Lung (tissue), 12 donors: ENCODE results near the gene SYNE1. TPM values are rescaled to one million over a fixed set of nuclear protein-coding genes. Genes with fewer than 3 reads are reported as not detected.

Experiments used
- ATAC-seq: fragments of 200-7000 bp; cut with Tn5 transposase; one replicate; pipeline ENCODE4 v1.9.1; 2020; ENCODE audit warnings: moderate number of reproducible peaks; ENCODE audit not compliant: insufficient read depth, low FRiP score
- DNase-seq, 3 donors: peaks; one replicate each; pipeline ENCODE4 v3.0.0-alpha.2; 2013 to 2017
- H3K27ac ChIP-seq, 2 donors: one replicate each; pipeline ENCODE4 v1.5.1; 2013; ENCODE audit warnings: mild to moderate bottlenecking in 2 of 2, moderate library complexity in 2 of 2, control low read depth in 1 of 2, inconsistent platforms in 1 of 2, low read depth in 1 of 2, low read length in 1 of 2
- H3K27me3 ChIP-seq, 3 donors: one replicate each; pipeline ENCODE4 v1.5.1; 2013; ENCODE audit warnings: low read length in 2 of 3; ENCODE audit not compliant: control insufficient read depth in 3 of 3, insufficient read depth in 3 of 3
- H3K36me3 ChIP-seq, 4 donors: one replicate each; pipeline ENCODE4 v1.5.1; 2013; ENCODE audit warnings: low read length in 4 of 4, mild to moderate bottlenecking in 1 of 4, moderate library complexity in 1 of 4; ENCODE audit not compliant: control insufficient read depth in 4 of 4, insufficient read depth in 4 of 4
- H3K4me1 ChIP-seq, 5 donors: one replicate each; pipeline ENCODE4 v1.5.1; 2013; ENCODE audit warnings: low read length in 5 of 5, mild to moderate bottlenecking in 2 of 5, moderate library complexity in 1 of 5; ENCODE audit not compliant: control insufficient read depth in 5 of 5, insufficient read depth in 5 of 5
- H3K4me3 ChIP-seq: one replicate; pipeline ENCODE4 v1.5.1; 2013; ENCODE audit warnings: mild to moderate bottlenecking, control low read depth, moderate library complexity
- H3K9ac ChIP-seq, 2 donors: one replicate each; pipeline ENCODE4 v1.5.1; 2013; ENCODE audit warnings: low read length in 2 of 2, control low read depth in 1 of 2; ENCODE audit not compliant: insufficient read depth in 1 of 2
- H3K9me3 ChIP-seq, 4 donors: one replicate each; pipeline ENCODE4 v1.5.1; 2013; ENCODE audit warnings: low read length in 3 of 4, mild to moderate bottlenecking in 1 of 4, moderate library complexity in 1 of 4; ENCODE audit not compliant: control insufficient read depth in 4 of 4, insufficient read depth in 3 of 4
- WGBS, 2 donors: extraction: QIAGEN DNeasy Blood & Tissue Kit; methylation state at CpG; one replicate each; pipeline ENCODE4 v1.1.7; 2013; 5-methylcytosine and 5-hydroxymethylcytosine counted together
- polyA plus RNA-seq, 2 donors: library from polyadenylated mRNA; stranded (reverse); fragments of 200-250 nt; gene quantifications; one replicate each; pipeline ENCODE4 v1.2.1, GENCODE V29; 2013
- total RNA-seq, 2 donors: library from RNA; depleted of rRNA in 1 of 2; stranded (reverse); fragments of >200 nt in 1 of 2; gene quantifications; one replicate each; pipeline ENCODE4 v1.2.1, GENCODE V29; 2014 to 2021
- TF ChIP-seq, protein P1 (sequence below): IDR thresholded peaks from 2 replicates; pipeline ENCODE4 v1.5.1; 2012; ENCODE audit warnings: mild to moderate bottlenecking; ENCODE audit errors: control extremely low read depth, extremely low read depth
- donor health status: control.
- donor health status: control.
- donor health status: Bipolar disorder and iron deficiency.
- donor health status: healthy.
- donor health status: DM: yes; HTN: yes; CAD: no.

SYNE1 gene
- total and polyA plus RNA-seq, 4 donors, result 26.4 to 352 (median 131) TPM

DNA sequence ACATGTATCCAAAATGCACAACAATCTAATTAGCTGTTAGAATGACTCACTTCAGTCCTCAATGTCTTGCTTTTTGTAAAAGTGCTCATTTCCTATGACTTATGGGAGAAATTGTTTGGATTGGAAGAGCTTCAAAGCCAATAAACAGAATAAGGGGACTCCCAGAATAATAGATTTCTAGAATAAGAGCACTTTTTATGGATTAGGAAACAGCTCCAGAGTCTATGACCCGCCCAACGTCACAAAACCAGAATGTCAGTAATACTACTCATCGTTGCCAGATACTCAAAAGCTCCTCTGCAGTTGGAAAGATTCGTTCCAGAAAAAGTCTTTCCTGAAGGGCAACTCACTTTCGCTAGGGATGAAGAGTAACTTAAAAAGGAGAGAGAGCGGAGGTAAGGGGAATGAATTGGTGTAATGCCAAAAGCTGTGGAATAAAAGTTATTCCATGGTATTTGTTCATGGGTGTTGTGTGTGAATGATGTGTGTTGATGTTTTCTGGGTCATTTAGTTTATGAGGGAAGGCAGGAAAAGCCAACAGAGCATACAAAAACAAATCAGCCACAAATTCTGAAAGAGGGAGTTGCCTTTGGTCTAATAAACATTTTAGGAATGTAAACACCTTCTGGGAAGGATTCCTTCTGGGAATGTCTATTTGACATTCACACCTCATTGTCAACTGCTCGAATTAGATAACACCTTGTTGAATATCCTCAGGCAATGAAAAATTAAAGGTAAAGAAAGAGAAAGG, 64.6 kb downstream of the SYNE1 start:
- TF ChIP-seq, protein P1, sequence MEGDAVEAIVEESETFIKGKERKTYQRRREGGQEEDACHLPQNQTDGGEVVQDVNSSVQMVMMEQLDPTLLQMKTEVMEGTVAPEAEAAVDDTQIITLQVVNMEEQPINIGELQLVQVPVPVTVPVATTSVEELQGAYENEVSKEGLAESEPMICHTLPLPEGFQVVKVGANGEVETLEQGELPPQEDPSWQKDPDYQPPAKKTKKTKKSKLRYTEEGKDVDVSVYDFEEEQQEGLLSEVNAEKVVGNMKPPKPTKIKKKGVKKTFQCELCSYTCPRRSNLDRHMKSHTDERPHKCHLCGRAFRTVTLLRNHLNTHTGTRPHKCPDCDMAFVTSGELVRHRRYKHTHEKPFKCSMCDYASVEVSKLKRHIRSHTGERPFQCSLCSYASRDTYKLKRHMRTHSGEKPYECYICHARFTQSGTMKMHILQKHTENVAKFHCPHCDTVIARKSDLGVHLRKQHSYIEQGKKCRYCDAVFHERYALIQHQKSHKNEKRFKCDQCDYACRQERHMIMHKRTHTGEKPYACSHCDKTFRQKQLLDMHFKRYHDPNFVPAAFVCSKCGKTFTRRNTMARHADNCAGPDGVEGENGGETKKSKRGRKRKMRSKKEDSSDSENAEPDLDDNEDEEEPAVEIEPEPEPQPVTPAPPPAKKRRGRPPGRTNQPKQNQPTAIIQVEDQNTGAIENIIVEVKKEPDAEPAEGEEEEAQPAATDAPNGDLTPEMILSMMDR, result no peak
- Histone ChIP-seq H3K27ac (no peak overlapping the region), H3K4me1 (peaks cover 0 to 2% (median 0%) of the 10 kb centered on the region in 5 donors), H3K36me3 (no peaks in the 10 kb centered on the region), H3K9ac (no peak overlapping the region), H3K27me3 (no peaks in the 10 kb centered on the region), H3K4me3 (no peak overlapping the region), H3K9me3 (no peaks in the 10 kb centered on the region)
- peak; percentile 39 for ATAC-seq
- WGBS, 2 donors, result 51 to 78% methylated on average over 7 of the region's 7 CpGs
- no peak for DNase-seq

DNA sequence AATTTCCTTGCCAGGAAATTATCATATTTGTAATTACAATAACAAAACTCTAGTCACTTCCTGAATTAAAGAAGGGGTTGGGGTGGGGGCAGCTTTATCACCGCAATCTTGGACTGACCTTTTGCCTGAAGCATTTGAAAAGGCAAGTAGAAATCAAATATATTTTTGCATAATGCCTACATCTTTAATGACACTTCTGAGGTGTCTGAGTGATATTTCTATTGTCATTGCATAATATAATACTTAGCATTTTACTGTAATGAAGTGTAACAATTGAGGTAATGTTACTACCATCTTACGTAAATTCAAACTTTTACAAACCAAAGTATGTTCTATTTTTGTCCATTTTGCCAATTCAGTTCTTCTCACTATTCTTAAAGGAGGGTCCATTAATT, 65.2 kb downstream of the SYNE1 start:
- peak; percentile 14 for ATAC-seq
- DNase-seq, result no peak
- TF ChIP-seq, protein P1, result no peak
- H3K27ac ChIP-seq, result no peak overlapping the region
- H3K4me1 ChIP-seq, result peaks cover 0 to 2% (median 0%) of the 10 kb centered on the region in 5 donors
- H3K36me3 ChIP-seq, result no peaks in the 10 kb centered on the region
- H3K4me3 ChIP-seq, result no peak overlapping the region
- no peaks in the 10 kb centered on the region for H3K9me3 ChIP-seq
- 38 to 72% methylated on average over 2 of the region's 2 CpGs for WGBS, 2 donors
- H3K27me3 ChIP-seq, result no peaks in the 10 kb centered on the region
- H3K9ac ChIP-seq, result no peak overlapping the region

DNA sequence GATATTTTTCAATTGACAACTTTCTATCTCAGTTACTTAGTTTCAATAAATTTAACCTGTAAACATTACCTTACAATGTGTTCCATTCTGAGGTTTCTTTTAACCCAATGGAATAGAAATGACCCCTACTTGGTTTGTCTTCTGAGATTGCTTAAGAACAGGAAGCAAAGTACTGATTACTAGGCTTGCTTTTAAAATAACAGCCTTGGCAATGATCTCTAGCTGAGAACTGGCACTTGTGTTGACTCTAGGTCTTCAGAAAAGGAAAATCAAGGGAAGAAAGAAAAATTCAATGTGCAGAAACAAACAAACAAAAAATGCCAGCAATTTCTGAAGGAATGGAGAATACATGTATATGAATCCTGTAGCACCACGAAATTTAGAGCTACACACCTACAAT, 66.1 kb downstream of the SYNE1 start:
- no peak overlapping the region for H3K4me3 ChIP-seq
- H3K27me3 ChIP-seq, result no peaks in the 10 kb centered on the region
- 60 to 80% methylated on average over 1 of the region's 1 CpG for WGBS, 2 donors
- ATAC-seq, result no peak
- TF ChIP-seq, protein P1, result no peak
- H3K9me3 ChIP-seq, result no peaks in the 10 kb centered on the region
- no peak for DNase-seq
- peaks cover 0 to 2% (median 0%) of the 10 kb centered on the region in 5 donors for H3K4me1 ChIP-seq
- H3K9ac ChIP-seq, result no peak overlapping the region
- H3K36me3 ChIP-seq, result no peaks in the 10 kb centered on the region
- H3K27ac ChIP-seq, result no peak overlapping the region
